GM23338 (cell line): ENCODE measurements around the gene AGTRAP. TPM values are rescaled to one million over a fixed set of nuclear protein-coding genes. Genes with fewer than 3 reads are reported as not detected.

Experiments used
- polyA plus RNA-seq: library from polyadenylated mRNA; unstranded; fragments of >200 nt; fragmentation: Nextera tagmentation; extraction: Ambion mirVana; gene quantifications from 2 replicates; pipeline ENCODE4 v1.2.1, GENCODE V29; 2016
- total RNA-seq: library from RNA; depleted of rRNA; stranded (reverse); fragments of >200 nt; shearing (Covaris generic); gene quantifications from 2 replicates; pipeline ENCODE4 v1.2.3, GENCODE V29; 2014; rRNA removed

AGTRAP gene
- total and polyA plus RNA-seq, 2 experiments from 2014 or later: 79.4 to 102 TPM

Other genes starting within 250 kb of the AGTRAP start
- gene FBXO2, start 81.7 kb upstream of the AGTRAP start, total RNA-seq: 44.4 and 45.4 TPM in 2 replicates
- 84.6 and 86.7 TPM in 2 replicates for gene FBXO2, start 81.7 kb upstream of the AGTRAP start, polyA plus RNA-seq
- gene FBXO44, start 81.3 kb upstream of the AGTRAP start, total RNA-seq: 28.9 and 30.8 TPM in 2 replicates
- 22.0 and 22.3 TPM in 2 replicates for gene FBXO44, start 81.3 kb upstream of the AGTRAP start, polyA plus RNA-seq
- 0.58 and 0.90 TPM in 2 replicates for gene FBXO6, start 71.9 kb upstream of the AGTRAP start, total RNA-seq
- 0.40 and 0.89 TPM in 2 replicates for gene FBXO6, start 71.9 kb upstream of the AGTRAP start, polyA plus RNA-seq
- 474 and 552 TPM in 2 replicates for gene MAD2L2, start 55.0 kb upstream of the AGTRAP start, total RNA-seq
- 478 and 498 TPM in 2 replicates for gene MAD2L2, start 55.0 kb upstream of the AGTRAP start, polyA plus RNA-seq
- gene DRAXIN, start 44.4 kb upstream of the AGTRAP start, total RNA-seq: 22.6 and 23.0 TPM in 2 replicates
- gene DRAXIN, start 44.4 kb upstream of the AGTRAP start, polyA plus RNA-seq: 7.4 and 7.6 TPM in 2 replicates
- gene C1orf167, start 26.1 kb downstream of the AGTRAP start, total RNA-seq: 1.7 and 6.0 TPM in 2 replicates
- 2.2 TPM in 2 replicates for gene C1orf167, start 26.1 kb downstream of the AGTRAP start, polyA plus RNA-seq
- gene MTHFR, start 69.8 kb downstream of the AGTRAP start, total RNA-seq: 21.6 and 26.4 TPM in 2 replicates
- 5.7 and 6.9 TPM in 2 replicates for gene MTHFR, start 69.8 kb downstream of the AGTRAP start, polyA plus RNA-seq
- gene CLCN6, start 70.1 kb downstream of the AGTRAP start, total RNA-seq: 16.3 and 22.6 TPM in 2 replicates
- 13.0 and 16.0 TPM in 2 replicates for gene CLCN6, start 70.1 kb downstream of the AGTRAP start, polyA plus RNA-seq
- gene NPPA, start 111.6 kb downstream of the AGTRAP start, total RNA-seq: not detected in 2 replicates
- gene NPPA, start 111.6 kb downstream of the AGTRAP start, polyA plus RNA-seq: 0.29 TPM in 1 of 2 replicates, not detected in the other
- gene NPPB, start 122.8 kb downstream of the AGTRAP start, total RNA-seq: not detected in 2 replicates
- gene NPPB, start 122.8 kb downstream of the AGTRAP start, polyA plus RNA-seq: 0.95 and 1.1 TPM in 2 replicates
- gene KIAA2013, start 190.3 kb downstream of the AGTRAP start, total RNA-seq: 77.8 and 83.2 TPM in 2 replicates
- 15.7 and 19.4 TPM in 2 replicates for gene KIAA2013, start 190.3 kb downstream of the AGTRAP start, polyA plus RNA-seq
- gene PLOD1, start 198.6 kb downstream of the AGTRAP start, total RNA-seq: 56.3 and 62.9 TPM in 2 replicates
- gene PLOD1, start 198.6 kb downstream of the AGTRAP start, polyA plus RNA-seq: 22.4 and 23.3 TPM in 2 replicates
- gene MFN2, start 244.3 kb downstream of the AGTRAP start, total RNA-seq: 36.0 and 40.4 TPM in 2 replicates
- 15.1 and 15.4 TPM in 2 replicates for gene MFN2, start 244.3 kb downstream of the AGTRAP start, polyA plus RNA-seq